SJCRH30 (cell line): Measurements from ENCODE around the gene ANKRD31. TPM values are rescaled to one million over a fixed set of nuclear protein-coding genes. Genes with fewer than 3 reads are reported as not detected.
A peak's percentile ranks its signal among the peaks of the same experiment; 100 is the strongest.
"Not testable (repeated sequence)": the region's sequence is repeated elsewhere in the genome, so short reads cannot be mapped to it uniquely, and the experiment has no call there.

Source experiments
- DNase-seq, 2 experiments: peaks; one replicate each; pipeline ENCODE4 v3.0.0-alpha.2; 2015 to 2020
- H3K27ac ChIP-seq: fragments of 250-450 bp; sonication (Bioruptor Pico); 2 replicates; pipeline ENCODE4 v1.5.1; 2020; ENCODE audit warnings: mild to moderate bottlenecking, moderate library complexity
- H3K27me3 ChIP-seq: fragments of 250-450 bp; sonication (Bioruptor Pico); 2 replicates; pipeline ENCODE4 v1.5.1; 2020; ENCODE audit warnings: mild to moderate bottlenecking, moderate library complexity
- H3K36me3 ChIP-seq: fragments of 250-450 bp; sonication (Bioruptor Pico); 2 replicates; pipeline ENCODE4 v1.5.1; 2020; ENCODE audit warnings: mild to moderate bottlenecking, moderate library complexity
- H3K4me1 ChIP-seq: fragments of 250-450 bp; sonication (Bioruptor Pico); 2 replicates; pipeline ENCODE4 v1.5.1; 2020; ENCODE audit warnings: mild to moderate bottlenecking, moderate library complexity
- H3K4me3 ChIP-seq: fragments of 250-450 bp; sonication (Bioruptor Pico); 2 replicates; pipeline ENCODE4 v1.5.1; 2020; ENCODE audit warnings: mild to moderate bottlenecking, moderate library complexity
- H3K9me3 ChIP-seq: fragments of 250-450 bp; sonication (Bioruptor Pico); replicated peaks from 2 replicates; pipeline ENCODE4 v1.5.1; 2020; ENCODE audit warnings: mild to moderate bottlenecking, moderate library complexity
- total RNA-seq: library from RNA; depleted of rRNA; stranded (reverse); fragments of >200 nt; shearing (Covaris generic); gene quantifications from 2 replicates; pipeline ENCODE4 v1.2.3, GENCODE V29; 2014

Gene ANKRD31
- total RNA-seq, 1 experiment from 2014 or later, result 0.12 TPM

DNA sequence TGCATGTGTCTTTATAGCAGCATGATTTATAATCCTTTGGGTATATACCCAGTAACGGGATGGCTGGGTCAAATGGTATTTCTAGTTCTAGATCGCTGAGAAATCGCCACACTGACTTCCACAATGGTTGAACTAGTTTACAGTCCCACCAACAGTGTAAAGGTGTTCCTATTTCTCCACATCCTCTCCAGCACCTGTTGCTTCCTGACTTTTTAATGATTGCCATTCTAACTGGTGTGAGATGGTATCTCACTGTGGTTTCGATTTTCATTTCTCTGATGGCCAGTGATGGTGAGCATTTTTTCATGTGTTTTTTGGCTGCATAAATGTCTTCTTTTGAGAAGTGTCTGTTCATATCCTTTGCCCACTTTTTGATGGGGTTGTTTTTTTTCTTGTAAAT, 13.8 kb upstream of the ANKRD31 start:
- H3K36me3 ChIP-seq, H3K4me3 ChIP-seq, H3K27me3 ChIP-seq, H3K27ac ChIP-seq, H3K4me1 ChIP-seq, H3K9me3 ChIP-seq, DNase-seq: not testable (repeated sequence)

GRCh38 chr5:75245023-75245422, 8.3 kb upstream of the ANKRD31 start:
- no peaks in the 10 kb centered on the region for H3K9me3 ChIP-seq
- H3K4me1 ChIP-seq, result no peaks in the 10 kb centered on the region
- no peak overlapping the region for H3K27ac ChIP-seq
- H3K36me3 ChIP-seq, result no peaks in the 10 kb centered on the region
- no peaks in the 10 kb centered on the region for H3K27me3 ChIP-seq
- H3K4me3 ChIP-seq, result no peak overlapping the region
- DNase-seq, result no peak

DNA sequence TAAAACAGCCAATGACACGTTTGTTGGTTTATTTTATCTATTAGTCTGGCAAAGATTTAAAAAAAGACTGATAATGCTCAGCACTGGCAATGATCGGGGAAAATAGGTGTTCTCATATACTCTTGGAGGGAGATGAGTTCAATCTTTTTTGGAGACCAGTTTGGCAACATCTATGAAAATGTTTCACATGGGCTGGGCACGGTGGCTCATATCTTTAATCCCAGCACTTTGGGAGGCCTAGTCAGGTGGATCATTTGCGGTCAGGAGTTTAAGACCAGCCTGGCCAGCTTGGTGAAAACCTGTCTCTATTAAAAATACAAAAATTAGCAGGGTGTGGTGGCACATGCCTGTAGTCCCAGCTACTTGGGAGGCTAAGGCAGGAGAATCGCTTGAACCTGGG, 6.8 kb upstream of the ANKRD31 start:
- Histone ChIP-seq H3K4me1 (no peaks in the 10 kb centered on the region), H3K4me3 (no peak overlapping the region), H3K27ac (no peak overlapping the region), H3K36me3 (no peaks in the 10 kb centered on the region), H3K27me3 (no peaks in the 10 kb centered on the region), H3K9me3 (no peaks in the 10 kb centered on the region)
- DNase-seq, result no peak

- Histone ChIP-seq H3K4me3 (no peak overlapping the region), H3K9me3 (no peaks in the 10 kb centered on the region), H3K27ac (no peak overlapping the region), H3K27me3 (no peaks in the 10 kb centered on the region), H3K36me3 (no peaks in the 10 kb centered on the region), H3K4me1 (no peaks in the 10 kb centered on the region)
- DNase-seq, result no peak
Observed at GRCh38 chr5:75243100-75243499, 6.4 kb upstream of the ANKRD31 start.

DNA sequence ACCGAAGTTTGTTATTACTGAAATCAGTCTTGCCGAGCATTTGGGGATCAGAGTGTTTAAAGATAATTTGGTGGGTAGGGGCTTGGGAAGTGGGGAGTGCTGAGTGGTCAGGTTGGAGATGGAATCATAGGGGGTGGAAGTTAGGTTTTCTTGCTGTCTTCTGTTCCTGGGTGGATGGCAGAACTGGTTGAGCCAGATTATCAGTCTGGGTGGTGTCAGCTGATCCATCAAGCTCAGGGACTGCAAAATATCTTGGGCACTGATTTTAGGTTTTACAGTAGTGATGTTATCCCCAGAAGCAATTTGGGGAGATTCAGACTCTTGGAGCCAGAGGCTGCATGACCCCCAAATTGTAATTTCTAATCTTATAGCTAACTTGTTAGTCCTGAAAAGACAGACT, 5.4 kb upstream of the ANKRD31 start:
- no peak overlapping the region for H3K4me3 ChIP-seq
- no peaks in the 10 kb centered on the region for H3K27me3 ChIP-seq
- no peaks in the 10 kb centered on the region for H3K9me3 ChIP-seq

DNA sequence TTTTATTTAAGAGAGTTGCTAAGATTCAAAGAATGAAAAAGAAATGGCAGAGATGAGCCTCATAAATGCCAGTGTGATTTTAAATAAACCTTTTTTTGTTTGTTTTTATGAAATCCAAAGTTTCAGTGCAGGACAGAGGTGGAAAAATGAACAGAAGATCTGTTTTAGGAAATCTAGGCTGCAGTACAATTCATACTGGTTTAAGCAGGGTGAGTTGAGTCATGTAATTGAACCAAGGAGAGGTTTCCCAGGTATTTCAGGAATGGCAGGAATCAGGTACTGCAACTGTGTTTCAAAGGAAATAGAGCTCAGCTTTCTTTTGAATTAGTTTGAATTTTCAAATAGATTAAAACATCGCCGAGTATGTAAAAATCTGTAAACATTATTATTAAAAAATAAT, 3.0 kb upstream of the ANKRD31 start:
- DNase-seq, result no peak
- H3K27me3 ChIP-seq, result no peaks in the 10 kb centered on the region
- no peak overlapping the region for H3K27ac ChIP-seq
- no peaks in the 10 kb centered on the region for H3K9me3 ChIP-seq
- H3K4me3 ChIP-seq, result no peak overlapping the region
- peaks cover 3% of the 10 kb centered on the region; the same call in 1 of the 2 replicates for H3K4me1 ChIP-seq
- no peaks in the 10 kb centered on the region for H3K36me3 ChIP-seq

More for the DNA sequence above, 5.4 kb upstream of the ANKRD31 start:
- Histone ChIP-seq H3K36me3 (no peaks in the 10 kb centered on the region), H3K4me1 (0 out of 2 replicates have a peak, but pooled peaks cover 3% of the 10 kb centered on the region), H3K27ac (no peak overlapping the region)
- no peak for DNase-seq

DNA sequence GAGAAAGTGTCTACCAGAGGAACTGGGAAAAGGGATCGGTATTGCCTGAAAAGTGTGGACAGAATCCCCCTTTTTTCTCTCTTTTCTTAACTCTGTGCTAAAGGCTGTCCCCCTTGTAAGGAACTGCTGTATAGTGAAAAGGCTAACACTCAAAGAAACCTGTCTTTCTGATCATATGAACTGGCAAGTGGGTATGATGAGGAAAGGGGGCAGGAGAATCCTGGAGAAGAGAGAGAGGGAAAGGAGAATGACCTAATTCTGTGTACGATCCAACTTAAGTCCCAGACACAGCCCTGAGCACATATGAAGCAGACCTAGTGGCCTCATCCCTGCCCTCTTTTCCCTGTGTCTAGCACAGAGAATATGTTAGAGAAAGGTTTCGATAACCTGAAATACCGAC, 967 bp downstream of the ANKRD31 start:
- H3K9me3 ChIP-seq, result no peaks in the 10 kb centered on the region
- no peak overlapping the region for H3K4me3 ChIP-seq
- no peaks in the 10 kb centered on the region for H3K36me3 ChIP-seq
- peak in 1 of 2 experiments; percentile 10 for DNase-seq
- no peak overlapping the region for H3K27ac ChIP-seq
- H3K4me1 ChIP-seq, result peaks cover 3% of the 10 kb centered on the region; the same call in 1 of the 2 replicates
- H3K27me3 ChIP-seq, result no peaks in the 10 kb centered on the region

DNA sequence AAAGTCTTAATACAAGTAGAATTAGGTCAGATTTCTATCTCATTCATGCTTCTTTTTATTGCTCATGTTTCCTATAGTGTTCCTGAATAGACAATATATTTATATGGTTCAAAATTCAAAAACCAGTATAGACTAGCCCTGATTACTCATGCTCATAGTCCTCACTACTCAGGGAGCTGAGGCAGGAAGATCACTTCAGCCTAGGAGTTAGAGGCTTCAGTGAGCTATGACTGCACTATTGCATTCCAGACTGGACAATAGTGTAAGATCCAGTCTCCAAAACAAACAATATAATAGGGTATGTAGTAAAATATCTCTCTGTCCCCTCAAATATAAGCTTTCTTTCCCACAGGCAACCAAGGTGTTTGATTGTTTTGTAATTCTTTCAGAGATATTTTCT, 2.4 kb downstream of the ANKRD31 start:
- Histone ChIP-seq H3K4me3 (no peak overlapping the region), H3K9me3 (no peaks in the 10 kb centered on the region), H3K4me1 (peaks cover 3% of the 10 kb centered on the region; the same call in 1 of the 2 replicates), H3K36me3 (no peaks in the 10 kb centered on the region), H3K27me3 (no peaks in the 10 kb centered on the region), H3K27ac (no peak overlapping the region)
- no peak for DNase-seq

GRCh38 chr5:75226916-75227315, 9.8 kb downstream of the ANKRD31 start:
- Histone ChIP-seq H3K27me3 (no peaks in the 10 kb centered on the region), H3K4me3 (no peak overlapping the region), H3K27ac (no peak overlapping the region), H3K9me3 (no peaks in the 10 kb centered on the region), H3K36me3 (no peaks in the 10 kb centered on the region), H3K4me1 (no peaks in the 10 kb centered on the region)
- DNase-seq, result no peak

- Histone ChIP-seq H3K9me3 (no peaks in the 10 kb centered on the region), H3K27me3 (no peaks in the 10 kb centered on the region), H3K4me3 (no peak overlapping the region), H3K4me1 (no peaks in the 10 kb centered on the region), H3K27ac (no peak overlapping the region), H3K36me3 (no peaks in the 10 kb centered on the region)
- DNase-seq, result no peak
Observed at GRCh38 chr5:75225506-75225905, 11.2 kb downstream of the ANKRD31 start.

DNA sequence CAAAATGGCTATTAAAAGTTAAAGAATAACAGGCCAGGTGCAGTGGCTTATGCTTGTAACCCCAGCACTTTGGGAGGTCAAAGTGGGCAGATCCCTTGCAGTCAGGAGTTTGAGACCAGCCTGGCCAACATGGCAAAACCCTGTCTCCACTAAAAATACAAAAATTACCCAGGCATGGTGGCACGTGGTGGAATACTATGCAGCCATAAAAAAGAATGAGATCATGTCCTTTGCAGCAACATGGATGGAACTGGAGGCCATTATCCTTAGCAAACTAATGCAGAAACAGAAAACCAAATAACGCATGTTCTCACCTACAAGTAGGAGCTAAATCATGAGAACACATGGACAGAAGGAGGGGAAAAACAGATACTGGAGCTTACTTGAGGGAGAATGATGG, 15.9 kb downstream of the ANKRD31 start:
- not testable (repeated sequence) for H3K36me3 ChIP-seq, H3K27ac ChIP-seq, DNase-seq, H3K27me3 ChIP-seq, H3K4me1 ChIP-seq, H3K4me3 ChIP-seq, H3K9me3 ChIP-seq

DNA sequence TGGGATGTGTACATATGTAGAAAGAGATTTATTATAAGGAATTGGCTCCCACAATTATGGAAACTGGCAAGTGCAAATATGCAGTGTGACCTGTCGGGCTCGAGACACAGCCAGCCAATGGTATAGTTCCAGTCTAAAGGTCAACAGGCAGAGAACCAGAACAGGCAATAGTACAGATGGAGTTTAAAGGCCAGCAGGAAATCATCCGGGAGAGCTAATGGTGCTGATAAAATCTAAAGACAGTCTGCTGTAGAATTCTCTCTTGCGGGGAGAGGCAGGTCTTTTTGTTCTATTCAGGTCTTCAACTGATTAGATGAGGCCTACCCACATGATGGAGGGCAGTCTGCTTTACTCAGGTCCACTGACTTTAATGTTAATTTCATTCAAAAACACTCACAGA, 21.8 kb downstream of the ANKRD31 start:
- no peak overlapping the region for H3K27ac ChIP-seq
- DNase-seq, result no peak
- H3K4me1 ChIP-seq, result no peaks in the 10 kb centered on the region
- H3K9me3 ChIP-seq, result no peaks in the 10 kb centered on the region
- no peak overlapping the region for H3K4me3 ChIP-seq
- H3K27me3 ChIP-seq, result no peaks in the 10 kb centered on the region
- H3K36me3 ChIP-seq, result no peaks in the 10 kb centered on the region

GRCh38 chr5:75214409-75214808, 22.3 kb downstream of the ANKRD31 start:
- no peak for DNase-seq
- Histone ChIP-seq H3K4me1 (no peaks in the 10 kb centered on the region), H3K27ac (no peak overlapping the region), H3K4me3 (no peak overlapping the region), H3K27me3 (no peaks in the 10 kb centered on the region), H3K36me3 (no peaks in the 10 kb centered on the region), H3K9me3 (no peaks in the 10 kb centered on the region)

- Histone ChIP-seq H3K27ac (no peak overlapping the region), H3K4me1 (no peaks in the 10 kb centered on the region), H3K9me3 (no peaks in the 10 kb centered on the region), H3K27me3 (no peaks in the 10 kb centered on the region), H3K36me3 (no peaks in the 10 kb centered on the region), H3K4me3 (no peak overlapping the region)
- DNase-seq, result no peak
Observed at GRCh38 chr5:75203604-75204003, 33.1 kb downstream of the ANKRD31 start.

DNA sequence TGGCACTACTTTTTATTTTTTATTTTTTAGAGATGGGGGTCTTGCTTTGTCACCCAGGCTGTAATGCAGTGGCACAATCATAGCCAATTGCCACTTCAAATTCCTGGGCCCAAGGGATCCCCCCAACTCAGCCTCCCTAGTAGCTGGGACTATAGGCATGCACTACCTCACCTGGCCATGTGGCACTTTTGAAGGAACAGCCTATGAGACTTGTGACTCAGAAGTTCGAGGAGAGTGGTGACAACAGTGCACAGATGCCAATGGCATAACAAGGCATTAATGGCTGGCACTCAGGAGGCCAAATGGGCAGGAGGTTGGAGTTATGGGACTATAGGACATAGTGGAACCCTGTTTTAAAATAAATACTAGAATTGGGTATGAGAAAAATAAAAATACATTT, 33.7 kb downstream of the ANKRD31 start:
- Histone ChIP-seq H3K27me3 (no peaks in the 10 kb centered on the region), H3K4me3 (no peak overlapping the region), H3K27ac (no peak overlapping the region), H3K36me3 (no peaks in the 10 kb centered on the region), H3K9me3 (no peaks in the 10 kb centered on the region), H3K4me1 (no peaks in the 10 kb centered on the region)
- DNase-seq, result no peak

DNA sequence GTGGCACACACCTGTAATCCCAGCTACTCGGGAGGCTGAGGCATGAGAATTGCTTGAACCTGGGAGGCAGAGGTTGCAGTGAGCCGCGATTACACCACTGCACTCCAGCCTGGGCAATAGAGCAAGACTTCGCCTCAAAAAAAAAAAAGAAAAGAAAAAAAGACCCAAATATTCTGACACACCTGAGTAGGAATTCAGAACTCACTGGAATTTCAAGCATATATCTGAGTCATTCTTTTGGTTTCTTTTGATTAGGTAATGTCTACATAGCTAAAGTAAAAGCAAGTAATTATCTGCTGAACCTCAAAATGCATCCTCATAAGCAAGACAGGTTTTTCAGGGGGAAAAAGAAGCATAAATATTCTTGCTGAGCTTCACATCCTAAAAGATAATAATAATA, 35.9 kb downstream of the ANKRD31 start:
- Histone ChIP-seq H3K9me3 (no peaks in the 10 kb centered on the region), H3K27ac (no peak overlapping the region), H3K4me3 (no peak overlapping the region), H3K4me1 (no peaks in the 10 kb centered on the region), H3K27me3 (no peaks in the 10 kb centered on the region), H3K36me3 (no peaks in the 10 kb centered on the region)
- DNase-seq, result no peak

GRCh38 chr5:75199946-75200345, 36.7 kb downstream of the ANKRD31 start:
- no peaks in the 10 kb centered on the region for H3K27me3 ChIP-seq
- no peak for DNase-seq
- no peaks in the 10 kb centered on the region for H3K9me3 ChIP-seq
- H3K36me3 ChIP-seq, result no peaks in the 10 kb centered on the region
- H3K27ac ChIP-seq, result no peak overlapping the region
- no peaks in the 10 kb centered on the region for H3K4me1 ChIP-seq
- no peak overlapping the region for H3K4me3 ChIP-seq
